HG02678 (cell line): ENCODE results near the gene AHI1.

Experiments used
- ATAC-seq: cut with Tn5 transposase; IDR thresholded peaks from one replicate; pipeline ENCODE4 v1.9.1; 2021; ENCODE audit warnings: mild to moderate bottlenecking, moderate library complexity; ENCODE audit not compliant: unreplicated experiment

Gene AHI1

DNA sequence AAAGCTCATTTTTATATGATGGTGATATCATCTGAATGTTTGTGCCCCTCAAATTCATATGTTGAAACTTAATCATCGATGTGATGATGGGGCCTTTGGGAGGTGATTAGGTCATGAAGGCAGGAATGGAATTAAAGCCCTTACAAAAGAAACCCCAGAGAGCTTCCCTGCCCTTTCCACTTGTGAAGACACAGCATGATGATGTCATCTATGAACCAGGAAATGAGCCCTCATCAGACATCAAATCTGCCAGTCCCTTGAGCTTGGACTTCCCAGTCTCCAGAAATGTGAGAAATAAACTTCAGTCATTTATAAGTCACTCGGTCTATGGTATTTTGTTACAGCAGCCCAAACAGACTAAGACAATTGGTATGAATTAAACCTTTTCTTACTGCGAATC lies 163.4 kb downstream of the AHI1 start:
- ATAC-seq, result no peak

DNA sequence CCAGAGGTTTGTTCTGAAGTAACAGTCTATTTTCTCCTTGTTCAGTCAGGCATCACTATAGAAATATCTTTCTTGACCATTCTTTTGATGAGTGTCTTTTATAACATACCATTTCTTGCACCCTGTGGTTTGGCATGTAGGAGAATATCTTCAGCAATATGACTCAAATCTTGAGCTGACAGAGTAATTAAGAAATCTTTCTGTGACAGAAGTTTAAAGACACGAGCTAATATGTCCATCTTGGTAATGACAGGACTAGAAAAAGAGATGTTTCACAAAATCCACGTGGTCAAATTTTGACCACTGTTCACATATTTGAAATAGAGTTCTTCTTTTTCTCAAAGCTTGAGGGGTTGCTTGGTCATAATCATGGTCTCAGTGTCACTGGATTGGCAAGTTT lies 166.5 kb downstream of the AHI1 start:
- no peak for ATAC-seq

DNA sequence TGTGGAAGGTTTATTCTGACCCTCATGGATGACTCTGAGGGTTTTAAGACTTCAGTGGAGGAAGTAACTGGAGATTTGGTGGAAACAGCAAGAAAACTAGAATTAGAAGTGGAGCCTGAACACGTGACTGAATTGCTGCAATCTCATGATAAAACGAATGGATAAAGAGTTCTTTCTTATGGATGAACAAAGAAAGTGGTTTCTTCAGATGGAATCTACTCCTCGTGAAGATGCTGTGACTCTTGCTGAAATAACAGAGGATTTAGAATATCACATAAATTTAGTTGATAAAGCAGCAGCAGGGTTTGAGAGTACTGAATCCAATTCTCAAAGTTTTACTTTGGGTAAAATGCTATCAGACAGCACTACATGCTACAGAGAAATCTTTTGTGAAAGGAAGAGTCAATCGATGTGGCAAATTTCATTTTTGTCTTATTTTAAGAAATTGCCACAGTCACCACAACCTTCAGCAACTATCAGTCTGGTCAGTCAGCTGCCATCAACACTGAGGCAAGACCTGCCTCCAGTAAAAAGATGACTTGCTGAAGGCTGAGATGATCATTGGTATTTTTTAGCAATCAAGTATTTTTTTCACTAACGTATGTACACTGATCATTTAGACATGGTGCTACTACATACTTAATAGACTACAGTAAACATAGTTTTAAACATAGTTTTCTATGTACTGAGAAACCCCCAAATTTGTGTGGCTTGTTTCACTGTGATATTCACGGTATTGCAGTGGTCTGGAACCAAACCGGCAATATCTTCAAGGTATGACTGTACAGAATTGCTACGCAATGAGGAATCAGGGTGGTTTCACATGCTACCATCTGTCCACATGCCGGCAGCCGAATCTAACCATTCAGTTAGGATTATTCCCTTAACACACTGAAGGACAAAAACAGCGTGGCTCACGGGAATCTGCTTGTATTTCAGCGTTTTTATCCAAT lies 167.4 kb downstream of the AHI1 start:
- peak; percentile 84 for ATAC-seq

DNA sequence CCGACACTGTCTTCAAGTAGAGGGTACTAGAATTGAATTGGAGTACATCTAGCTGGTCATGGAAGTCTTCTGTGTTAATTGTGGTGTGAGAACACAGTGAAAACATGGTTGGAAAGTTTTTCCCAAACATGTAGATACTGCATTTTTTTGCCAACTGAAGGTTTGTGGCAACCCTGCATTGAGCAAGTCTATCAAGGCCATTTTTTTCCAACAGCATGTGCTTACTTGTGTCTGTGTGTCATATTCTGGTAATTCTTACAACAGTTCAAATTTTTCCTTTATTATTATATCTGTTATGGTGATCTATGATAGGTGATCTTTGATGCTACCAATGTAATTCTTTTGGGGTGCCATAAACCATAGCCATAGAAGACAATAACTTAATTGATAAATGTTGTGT lies 169.4 kb downstream of the AHI1 start:
- no peak for ATAC-seq

DNA sequence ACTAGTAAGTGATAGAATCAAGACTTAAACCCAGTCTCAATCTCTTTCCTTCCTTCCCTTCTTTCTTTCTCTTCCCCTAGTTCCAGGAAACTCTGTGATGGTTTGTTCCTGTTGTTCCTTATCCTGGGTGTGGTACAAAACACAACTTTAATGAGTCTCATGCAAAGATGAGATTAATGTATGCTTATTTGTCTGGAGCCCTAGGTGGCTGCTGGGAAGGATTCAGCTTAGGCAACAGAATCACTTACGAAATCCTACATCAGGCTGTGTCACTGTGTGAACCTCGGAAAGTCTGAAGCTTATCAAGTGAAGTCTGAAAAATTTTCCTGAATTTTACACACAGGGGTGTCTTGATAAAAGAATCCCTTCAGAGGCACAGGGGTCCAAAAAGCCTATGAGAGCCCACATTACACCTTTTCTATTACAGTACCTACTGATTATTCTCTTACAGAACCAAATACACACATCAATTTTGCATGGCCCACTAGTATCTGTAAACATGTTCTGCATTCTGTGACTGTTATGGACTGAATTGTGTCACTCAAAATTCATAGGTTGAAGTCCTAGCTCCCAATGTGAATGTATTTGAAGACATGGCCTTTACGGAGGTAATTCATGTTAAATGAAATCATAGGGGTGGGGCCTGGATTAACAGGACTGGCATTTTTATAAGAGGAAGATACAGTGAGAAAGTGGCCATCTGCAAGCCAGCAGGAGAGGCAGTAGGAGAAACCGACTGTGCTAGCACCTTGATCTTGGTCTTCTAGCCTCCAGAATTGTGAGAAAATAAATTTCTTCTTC lies 171.7 kb downstream of the AHI1 start:
- ATAC-seq, result no peak

DNA sequence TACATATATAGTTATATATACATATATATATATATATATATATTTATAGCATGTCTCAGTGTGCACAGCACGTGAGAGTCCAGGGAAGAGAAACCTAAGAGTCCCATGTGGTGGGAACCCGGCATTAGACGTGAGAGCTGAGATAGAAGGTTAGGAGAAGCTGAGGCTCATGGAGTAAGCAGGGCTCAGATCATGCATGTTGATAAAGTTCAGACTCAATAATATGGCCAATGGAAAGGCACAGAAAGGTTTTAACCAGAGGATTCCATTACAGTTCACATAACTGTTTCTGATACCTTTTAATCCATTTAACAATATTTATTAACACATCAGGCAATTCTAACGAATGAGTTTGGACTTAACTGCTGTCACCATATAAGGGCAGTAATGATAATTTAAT lies 173.0 kb downstream of the AHI1 start:
- no peak for ATAC-seq

DNA sequence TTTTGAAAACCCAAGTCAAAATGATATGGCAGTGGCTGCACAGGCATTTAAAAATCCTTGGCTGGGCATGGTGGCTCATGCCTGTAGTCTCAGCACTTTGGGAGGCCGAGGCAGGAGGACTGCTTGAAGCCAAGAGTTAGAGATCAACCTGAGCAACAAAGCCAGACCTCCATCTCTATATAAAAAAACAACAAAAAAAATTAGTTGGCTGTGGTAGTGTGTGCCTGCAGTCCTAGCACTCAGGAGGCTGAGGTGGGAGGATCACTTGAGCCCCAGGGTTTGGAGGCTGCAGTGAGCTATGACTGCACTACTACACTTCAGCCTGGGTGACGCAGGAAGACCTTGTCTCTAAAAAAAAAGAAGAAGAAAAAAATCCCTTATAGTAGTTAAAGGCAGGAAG lies 173.6 kb downstream of the AHI1 start:
- ATAC-seq, result no peak

DNA sequence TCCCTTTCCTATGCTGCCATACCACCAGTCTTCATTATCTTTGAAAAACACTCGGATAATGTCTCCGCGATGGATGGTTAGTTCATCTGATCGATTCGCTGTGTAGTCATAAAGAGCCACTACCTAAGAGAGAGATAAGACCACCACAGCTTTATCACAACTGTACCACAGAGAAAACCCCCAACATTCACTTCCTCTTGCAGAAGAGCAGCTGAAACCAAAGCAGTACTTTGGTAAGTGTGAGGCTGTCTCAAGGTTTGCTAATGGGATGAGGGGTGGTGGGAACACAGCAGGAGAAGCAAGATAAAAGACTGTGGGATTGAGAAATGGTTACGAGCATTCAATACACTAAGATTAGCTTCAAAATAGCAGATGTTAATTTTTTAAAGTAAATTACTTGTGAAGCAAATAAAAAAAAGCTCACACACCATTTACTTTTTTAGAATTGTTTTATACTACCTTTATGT lies 174.3 kb downstream of the AHI1 start:
- peak; percentile 97 for ATAC-seq

DNA sequence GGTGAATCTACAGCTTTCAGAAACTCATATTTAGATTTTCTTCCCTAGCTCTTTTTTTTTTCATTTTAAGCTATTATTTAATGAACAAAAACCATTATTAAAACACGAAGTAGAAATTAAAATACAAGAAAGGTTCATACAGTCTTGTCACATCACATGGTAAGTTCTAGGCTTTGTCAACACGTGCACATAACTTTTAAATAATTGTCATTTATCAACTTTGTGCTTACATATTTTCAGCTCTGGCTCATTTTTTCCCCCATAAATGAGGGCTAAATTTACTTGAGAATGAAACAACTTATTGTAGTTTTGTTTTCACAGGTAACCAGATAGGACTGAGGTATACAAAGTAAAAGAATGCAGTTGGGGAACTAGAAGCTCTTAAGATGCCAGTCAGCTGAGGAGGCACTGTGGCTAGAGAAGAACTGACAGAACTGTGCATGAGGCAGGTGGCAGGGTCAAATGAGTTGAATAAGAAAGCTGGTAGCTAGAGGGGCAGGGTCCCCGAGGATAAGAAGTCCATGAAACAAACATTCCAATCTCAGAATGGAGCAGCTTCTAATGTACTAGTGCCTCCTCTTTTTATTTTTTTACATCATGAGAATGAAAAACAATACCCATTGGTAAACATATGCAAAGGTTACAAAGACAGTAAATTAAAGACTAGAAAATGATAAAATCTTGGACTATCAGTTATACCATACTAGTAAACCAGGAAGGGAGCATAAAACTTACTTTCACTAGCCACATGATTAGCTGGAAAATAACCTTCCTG lies 174.9 kb downstream of the AHI1 start:
- peak; percentile 74 for ATAC-seq

DNA sequence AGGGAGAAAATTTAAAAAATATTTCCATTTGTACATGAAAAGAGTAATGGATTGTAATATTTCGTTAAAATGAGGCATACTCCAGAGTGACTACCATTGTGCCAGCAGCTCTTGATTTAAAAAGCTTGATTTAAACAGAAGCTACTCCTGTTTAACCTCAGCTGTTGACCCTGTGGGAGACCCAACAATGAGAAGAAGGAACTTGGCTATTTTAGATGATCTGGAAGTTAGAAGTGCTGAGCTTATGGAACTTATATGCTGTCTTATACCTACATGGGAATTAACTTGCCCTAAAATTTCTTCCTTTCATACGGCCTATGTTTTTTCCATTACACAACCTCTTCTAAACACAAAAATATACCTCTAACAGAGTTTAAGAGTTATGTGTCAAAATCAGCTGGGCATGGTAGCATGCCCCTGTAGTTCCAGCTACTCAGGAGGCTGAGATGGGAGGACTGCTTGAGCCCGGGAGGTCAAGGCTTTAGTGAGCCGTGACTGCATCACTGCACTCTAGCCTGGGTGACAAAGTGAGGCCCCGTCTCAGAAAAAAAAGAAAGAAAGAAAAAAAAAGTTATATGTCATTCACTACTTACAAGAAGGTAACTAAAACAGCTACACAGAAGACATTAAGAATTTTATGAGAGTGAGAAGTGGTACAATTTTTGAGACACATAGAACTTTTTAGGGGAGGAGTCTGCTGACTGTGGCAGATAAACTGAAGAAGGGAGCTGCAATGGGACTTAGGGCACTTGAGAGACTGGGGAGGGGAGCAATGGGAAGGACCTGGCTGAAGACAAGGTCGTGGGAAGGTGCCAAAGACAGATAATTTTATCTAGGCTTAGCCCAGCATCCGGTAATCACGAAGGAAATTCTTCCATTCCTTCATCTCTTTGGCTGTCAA lies 176.6 kb downstream of the AHI1 start:
- ATAC-seq, result no peak

DNA sequence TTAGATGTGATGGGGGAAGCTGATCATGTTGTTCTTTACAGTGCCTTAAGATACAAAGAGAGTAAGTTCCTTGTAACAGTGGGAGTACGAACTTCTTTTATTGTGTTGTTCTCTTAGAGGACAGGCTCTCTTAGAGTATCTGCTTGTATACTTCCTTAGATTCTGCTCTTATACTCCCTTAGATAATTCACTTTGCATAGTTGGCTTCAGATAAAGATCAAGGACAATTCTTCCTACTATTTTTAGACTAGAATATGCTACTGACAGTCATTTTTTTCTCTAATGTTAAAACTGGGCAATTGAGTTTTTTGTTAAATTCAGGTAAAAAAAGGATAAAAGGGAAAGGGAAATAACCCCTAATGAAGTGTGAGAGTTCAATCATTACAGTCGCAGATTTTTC lies 177.7 kb downstream of the AHI1 start:
- no peak for ATAC-seq

DNA sequence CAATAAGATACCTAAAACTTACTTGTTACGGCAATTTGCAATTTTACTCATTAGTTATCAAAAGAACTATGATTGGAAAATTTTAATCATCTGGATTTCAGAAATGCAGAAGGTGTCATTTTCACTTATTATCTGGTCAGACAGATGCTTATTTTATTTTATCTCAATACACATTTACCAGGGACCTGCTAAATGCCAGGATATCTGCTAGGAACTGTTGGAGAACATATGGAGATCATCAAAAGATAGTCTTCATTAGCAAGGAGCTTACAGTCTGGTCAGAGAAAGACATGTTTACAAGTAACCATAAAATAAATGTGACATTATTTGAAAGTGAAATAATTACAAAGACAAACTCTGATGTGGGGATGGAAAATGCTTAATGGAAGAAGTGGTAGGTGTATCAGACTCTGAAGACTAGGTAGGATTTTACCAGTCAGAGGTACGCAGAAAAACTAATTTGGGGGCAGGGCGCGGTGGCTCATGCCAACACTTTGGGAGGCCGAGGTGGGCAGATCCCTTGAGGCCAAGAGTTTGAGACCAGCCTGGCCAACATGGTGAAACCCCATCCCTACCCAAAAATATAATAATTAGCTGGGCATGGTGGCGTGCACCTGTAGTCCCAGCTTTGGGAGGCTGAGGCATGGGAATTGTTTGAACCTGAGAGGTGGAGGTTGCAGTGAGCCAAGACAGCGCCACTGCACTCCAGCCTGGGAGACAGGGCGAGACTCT lies 178.6 kb downstream of the AHI1 start:
- no peak for ATAC-seq

DNA sequence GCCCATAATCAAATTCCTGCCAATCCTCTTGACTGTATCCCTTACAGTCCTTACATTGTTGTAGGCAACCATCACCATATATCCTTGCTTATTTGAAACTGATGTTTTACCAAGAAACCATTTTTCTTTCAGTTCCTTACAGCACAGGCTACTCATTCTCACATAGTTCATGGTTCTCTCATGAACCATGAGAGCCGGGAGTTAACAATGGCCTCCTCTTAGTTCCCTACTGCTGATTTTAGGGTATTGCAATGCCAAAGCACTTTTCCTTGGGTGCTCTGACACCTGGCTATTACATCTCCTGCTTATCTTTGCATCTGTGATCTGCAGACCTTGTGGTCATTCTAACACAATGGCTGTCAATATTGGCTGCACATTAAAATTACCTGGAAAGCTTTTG lies 183.0 kb downstream of the AHI1 start:
- peak; percentile 42 for ATAC-seq

DNA sequence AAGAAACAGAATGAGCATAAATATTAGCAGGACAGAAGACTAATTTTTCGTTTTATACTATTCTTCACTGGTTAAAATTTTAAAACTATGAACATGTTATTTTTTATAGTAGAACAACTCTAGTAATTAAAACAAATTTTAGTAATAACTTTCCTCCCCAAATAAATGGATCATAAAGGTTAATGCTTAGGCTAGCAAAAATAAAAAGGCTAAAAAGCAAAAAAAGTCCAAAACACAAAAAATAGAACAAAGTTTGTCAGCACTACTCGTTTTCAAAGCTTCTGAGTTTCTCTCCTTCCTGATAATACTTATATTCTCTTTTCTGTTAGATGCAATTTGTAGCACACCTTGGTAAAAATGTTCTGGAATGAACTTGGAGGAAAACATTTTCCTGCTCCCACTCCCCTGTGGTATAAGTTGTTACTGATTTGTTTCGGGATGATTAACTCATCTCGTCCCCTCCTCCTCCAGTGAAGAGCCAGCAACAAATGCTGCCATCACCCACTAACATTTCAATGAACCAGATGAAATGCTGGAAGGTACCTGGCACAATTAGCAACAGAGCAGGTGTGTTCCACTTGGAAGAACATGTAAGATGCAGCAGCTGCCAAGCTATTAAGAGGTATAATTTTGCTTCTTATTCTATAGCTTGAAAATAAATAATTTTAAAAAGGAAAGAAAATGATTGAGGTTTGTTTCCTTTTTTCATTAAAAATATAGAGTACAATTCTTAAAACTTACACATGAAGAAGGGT lies 185.9 kb downstream of the AHI1 start:
- ATAC-seq, result no peak

DNA sequence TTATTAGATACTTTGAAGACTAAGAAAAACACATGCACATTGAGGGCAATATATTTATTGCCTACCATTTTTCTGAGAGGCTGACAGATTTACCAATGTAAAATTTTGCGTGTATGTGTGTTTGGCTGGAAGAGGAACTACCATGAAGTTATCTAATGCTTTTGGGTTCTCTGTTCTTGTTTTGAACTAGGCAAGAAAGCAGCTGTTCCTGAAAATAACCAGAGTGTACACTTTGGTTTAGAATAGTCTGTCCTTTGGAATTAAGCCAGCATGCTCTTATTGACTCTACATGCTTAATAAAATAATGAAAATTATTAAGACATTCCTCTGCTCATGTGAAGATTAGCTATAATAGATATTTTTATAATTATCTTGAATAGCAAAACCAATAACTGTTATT lies 187.2 kb downstream of the AHI1 start:
- no peak for ATAC-seq

DNA sequence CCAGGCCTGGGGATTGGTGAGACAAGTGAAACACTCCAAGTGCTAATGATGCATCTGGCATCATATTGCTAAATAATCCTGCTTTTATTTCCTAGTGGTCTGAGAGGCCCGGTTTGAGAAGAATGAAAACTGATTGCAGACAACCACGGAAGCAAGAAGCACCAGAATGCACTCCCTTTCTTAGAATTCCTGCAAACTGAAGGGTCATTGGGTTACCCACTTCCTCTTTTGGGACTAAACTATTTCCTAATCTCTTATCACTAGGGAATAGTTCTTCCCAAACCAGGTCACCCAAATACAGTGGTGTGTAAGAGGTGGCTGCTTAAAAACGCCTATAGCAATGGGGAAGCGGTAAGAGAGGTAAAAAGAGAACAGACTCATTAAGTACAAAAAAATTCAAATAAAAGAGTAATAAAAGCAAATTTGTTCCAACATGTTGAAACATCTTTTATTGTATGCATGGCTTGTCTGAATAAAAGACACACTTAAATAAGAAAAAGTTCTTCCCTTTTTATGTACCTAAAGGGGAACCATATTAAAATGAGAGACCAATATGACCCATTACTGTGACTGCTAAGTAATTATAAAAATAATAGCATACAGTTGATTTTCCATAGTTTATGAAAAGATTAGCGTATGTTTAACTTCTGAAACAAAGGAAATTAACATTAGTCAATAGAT lies 190.7 kb downstream of the AHI1 start:
- no peak for ATAC-seq

DNA sequence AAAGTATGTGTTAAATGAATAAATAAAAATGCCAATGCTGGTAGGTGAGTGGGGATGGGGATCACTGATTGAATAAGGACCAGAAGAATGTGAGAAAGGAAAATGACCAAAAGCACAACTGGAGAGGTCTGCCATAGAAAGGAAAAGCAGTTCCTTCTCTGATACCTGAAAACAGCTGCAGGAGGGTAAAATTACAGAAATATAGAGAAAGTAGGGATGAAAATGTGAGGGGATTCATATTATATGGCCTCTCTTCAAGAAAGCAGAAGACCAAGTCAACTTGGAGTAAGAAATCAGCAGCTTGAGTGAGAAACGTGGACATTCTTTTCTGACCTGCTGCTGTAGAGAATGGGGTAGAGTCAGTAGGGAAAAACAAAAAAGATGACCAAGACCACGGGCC lies 191.4 kb downstream of the AHI1 start:
- no peak for ATAC-seq

DNA sequence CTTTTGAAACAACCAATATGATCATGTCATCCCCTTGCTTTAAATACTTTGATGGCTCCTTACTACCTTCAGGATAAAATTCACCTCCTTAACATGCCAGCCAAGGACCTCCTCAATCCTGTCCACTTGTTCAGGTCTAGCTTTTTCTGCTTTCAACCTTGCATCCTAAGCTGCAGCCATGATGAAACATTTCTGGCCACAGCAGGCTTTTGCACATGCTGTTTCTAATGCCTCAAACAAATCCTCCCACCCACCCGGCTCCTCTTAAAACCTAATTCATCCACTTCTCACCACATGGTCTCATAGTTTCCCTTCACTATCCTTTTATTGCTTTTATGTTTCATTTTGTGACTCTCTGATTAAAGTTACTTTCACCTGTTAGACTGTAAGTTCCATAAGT lies 191.9 kb downstream of the AHI1 start:
- no peak for ATAC-seq
